Smooth muscle cell (in vitro differentiated cells): ENCODE data around the gene ELMOD1. TPM values are rescaled to one million over a fixed set of nuclear protein-coding genes. Genes with fewer than 3 reads are reported as not detected.

Experiments
- DNase-seq: peaks from one replicate; lab custom pipeline; 2025; ENCODE audit not compliant: unreplicated experiment; lab: John Stamatoyannopoulos, UW
- H2AFZ ChIP-seq: fragments of 200-600 bp; sonication (generic); 2 replicates; pipeline ENCODE4 v1.6.0; 2016; ENCODE audit warnings: antibody characterized with exemption, low read depth, mild to moderate bottlenecking
- H3F3A ChIP-seq: fragments of 200-600 bp; sonication (generic); 2 replicates; pipeline ENCODE4 v1.6.0; 2017; ENCODE audit warnings: antibody characterized with exemption, low read depth
- H3K27ac ChIP-seq: fragments of 200-600 bp; sonication (generic); 2 replicates; pipeline ENCODE4 v1.5.1; 2016; ENCODE audit warnings: low read depth, mild to moderate bottlenecking
- H3K27me3 ChIP-seq: fragments of 200-600 bp; sonication (generic); 2 replicates; pipeline ENCODE4 v1.6.1; 2016; ENCODE audit warnings: low read depth, mild to moderate bottlenecking
- H3K36me3 ChIP-seq: fragments of 200-600 bp; sonication (generic); 2 replicates; pipeline ENCODE4 v1.5.1; 2016; ENCODE audit warnings: low read depth
- H3K4me1 ChIP-seq: fragments of 200-600 bp; sonication (generic); 2 replicates; pipeline ENCODE4 v1.5.1; 2016; ENCODE audit warnings: low read depth
- H3K4me2 ChIP-seq: fragments of 200-600 bp; sonication (generic); 2 replicates; pipeline ENCODE4 v1.6.0; 2016; ENCODE audit warnings: mild to moderate bottlenecking
- H3K4me3 ChIP-seq: fragments of 200-600 bp; sonication (generic); 2 replicates; pipeline ENCODE4 v1.5.1; 2016; ENCODE audit warnings: mild to moderate bottlenecking
- H3K79me2 ChIP-seq: fragments of 200-600 bp; sonication (generic); 2 replicates; pipeline ENCODE4 v1.6.0; 2016; ENCODE audit warnings: low read depth, mild to moderate bottlenecking
- H3K9ac ChIP-seq: fragments of 200-600 bp; sonication (generic); 2 replicates; pipeline ENCODE4 v1.6.0; 2016; ENCODE audit warnings: low read depth
- H3K9me3 ChIP-seq: fragments of 200-600 bp; sonication (generic); replicated peaks from 2 replicates; pipeline ENCODE4 v1.5.1; 2016; ENCODE audit warnings: low read depth
- H4K20me1 ChIP-seq: fragments of 200-600 bp; sonication (generic); 2 replicates; pipeline ENCODE4 v1.6.0; 2016; ENCODE audit warnings: low read depth
- WGBS: methylation state at CpG from one replicate; pipeline ENCODE4 v1.1.7; 2016; ENCODE audit warnings: low lambda C conversion rate; 5-methylcytosine and 5-hydroxymethylcytosine counted together
- polyA plus RNA-seq: library from polyadenylated mRNA; unstranded; fragments of >200 nt; fragmentation: Nextera tagmentation; extraction: Ambion mirVana; gene quantifications from 2 replicates; pipeline ENCODE4 v1.2.1, GENCODE V29; 2016
- total RNA-seq: library from RNA; depleted of rRNA; stranded (reverse); fragments of >200 nt; gene quantifications from 2 replicates; pipeline ENCODE4 v1.2.3, GENCODE V29; 2014
- TF ChIP-seq, protein P1 (sequence below): fragments of 200-600 bp; sonication (generic); IDR thresholded peaks from 2 replicates; pipeline ENCODE4 v1.5.1; 2017; ENCODE audit warnings: borderline replicate concordance, mild to moderate bottlenecking, antibody characterized with exemption; ENCODE audit not compliant: insufficient read depth, poor library complexity, severe bottlenecking

The ELMOD1 gene
- total and polyA plus RNA-seq, 2 experiments from 2014 or later = 0.24 to 0.94 TPM

DNA sequence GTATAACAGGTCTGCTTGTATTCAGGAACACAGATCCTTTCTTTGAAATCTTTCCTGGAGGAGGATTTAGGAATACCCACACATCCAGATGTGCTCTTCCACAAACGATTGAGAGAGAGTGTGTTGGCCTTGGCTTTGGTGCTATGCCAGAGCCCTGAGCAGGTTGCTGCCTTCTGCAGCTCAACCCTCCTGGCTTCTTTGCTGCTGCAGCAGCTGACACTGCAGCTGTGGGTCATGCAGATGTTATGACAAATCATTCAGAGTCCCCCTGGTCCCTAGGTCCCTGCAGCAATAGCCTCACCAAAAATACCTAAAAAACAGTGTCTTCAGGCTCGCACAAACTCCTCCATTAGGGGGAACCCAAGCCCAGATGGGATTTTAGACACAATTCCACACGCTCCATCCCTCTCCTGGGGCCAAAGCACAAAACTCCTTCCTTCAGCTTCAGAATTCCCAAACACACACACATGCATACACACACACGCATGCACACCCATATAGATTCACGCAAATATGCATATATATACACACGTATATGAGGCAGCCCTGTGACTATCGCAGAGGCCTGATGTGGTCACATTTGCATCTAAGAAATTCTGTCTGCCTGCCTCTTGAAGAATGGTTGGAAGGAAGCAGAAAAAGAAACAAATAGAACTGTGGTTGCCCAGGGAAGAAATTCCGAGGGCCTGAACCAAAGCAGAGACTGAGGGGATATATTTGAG lies 85.5 kb downstream of the ELMOD1 start:
- no peak overlapping the region for H3K4me3 ChIP-seq
- TF ChIP-seq, protein P1, sequence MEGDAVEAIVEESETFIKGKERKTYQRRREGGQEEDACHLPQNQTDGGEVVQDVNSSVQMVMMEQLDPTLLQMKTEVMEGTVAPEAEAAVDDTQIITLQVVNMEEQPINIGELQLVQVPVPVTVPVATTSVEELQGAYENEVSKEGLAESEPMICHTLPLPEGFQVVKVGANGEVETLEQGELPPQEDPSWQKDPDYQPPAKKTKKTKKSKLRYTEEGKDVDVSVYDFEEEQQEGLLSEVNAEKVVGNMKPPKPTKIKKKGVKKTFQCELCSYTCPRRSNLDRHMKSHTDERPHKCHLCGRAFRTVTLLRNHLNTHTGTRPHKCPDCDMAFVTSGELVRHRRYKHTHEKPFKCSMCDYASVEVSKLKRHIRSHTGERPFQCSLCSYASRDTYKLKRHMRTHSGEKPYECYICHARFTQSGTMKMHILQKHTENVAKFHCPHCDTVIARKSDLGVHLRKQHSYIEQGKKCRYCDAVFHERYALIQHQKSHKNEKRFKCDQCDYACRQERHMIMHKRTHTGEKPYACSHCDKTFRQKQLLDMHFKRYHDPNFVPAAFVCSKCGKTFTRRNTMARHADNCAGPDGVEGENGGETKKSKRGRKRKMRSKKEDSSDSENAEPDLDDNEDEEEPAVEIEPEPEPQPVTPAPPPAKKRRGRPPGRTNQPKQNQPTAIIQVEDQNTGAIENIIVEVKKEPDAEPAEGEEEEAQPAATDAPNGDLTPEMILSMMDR = no peak
- no peak overlapping the region for H2AFZ ChIP-seq
- no peaks in the 10 kb centered on the region for H4K20me1 ChIP-seq
- H3K79me2 ChIP-seq = no peaks in the 10 kb centered on the region
- DNase-seq = no peak
- no peaks in the 10 kb centered on the region for H3K9me3 ChIP-seq
- no peak overlapping the region for H3K9ac ChIP-seq
- WGBS = 84% methylated on average over 8 of the region's 8 CpGs
- no peak overlapping the region for H3K4me2 ChIP-seq
- no peaks in the 10 kb centered on the region for H3K27me3 ChIP-seq
- H3K36me3 ChIP-seq = no peaks in the 10 kb centered on the region
- no peaks in the 10 kb centered on the region for H3K4me1 ChIP-seq
- no peaks in the 10 kb centered on the region for H3F3A ChIP-seq
- no peak overlapping the region for H3K27ac ChIP-seq

GRCh38 chr11:107677924-107678631 lies 87.1 kb downstream of the ELMOD1 start:
- Histone ChIP-seq H3K9me3 (no peaks in the 10 kb centered on the region), H3K79me2 (no peaks in the 10 kb centered on the region), H2AFZ (no peak overlapping the region), H3K4me3 (no peak overlapping the region), H4K20me1 (no peaks in the 10 kb centered on the region), H3K27me3 (no peaks in the 10 kb centered on the region), H3K4me1 (no peaks in the 10 kb centered on the region), H3F3A (no peaks in the 10 kb centered on the region), H3K4me2 (no peak overlapping the region), H3K27ac (no peak overlapping the region), H3K36me3 (no peaks in the 10 kb centered on the region), H3K9ac (no peak overlapping the region)
- WGBS = 78% methylated on average over 7 of the region's 7 CpGs
- TF ChIP-seq, protein P1 = no peak
- DNase-seq = no peak

- Histone ChIP-seq H3K36me3 (no peaks in the 10 kb centered on the region), H3K9ac (no peak overlapping the region), H2AFZ (no peak overlapping the region), H3K4me1 (no peaks in the 10 kb centered on the region), H3K27me3 (no peaks in the 10 kb centered on the region), H3F3A (no peaks in the 10 kb centered on the region), H4K20me1 (no peaks in the 10 kb centered on the region), H3K4me2 (no peak overlapping the region), H3K4me3 (no peak overlapping the region), H3K9me3 (no peaks in the 10 kb centered on the region), H3K27ac (no peak overlapping the region), H3K79me2 (no peaks in the 10 kb centered on the region)
- TF ChIP-seq, protein P1 = no peak
- 93% methylated on average over 6 of the region's 6 CpGs for WGBS
- no peak for DNase-seq
These were observed 87.7 kb downstream of the ELMOD1 start for GRCh38 chr11:107678632-107678971.
